ENCODE data around the gene TET2. TPM values are rescaled to one million over a fixed set of nuclear protein-coding genes. Genes with fewer than 3 reads are reported as not detected.

Gene TET2
- total RNA-seq, 2 experiments from 2014 or later, result 22.6 to 25.3 TPM

- POLR2A ChIA-PET, result no interaction called here
- no peak overlapping the region for H3K4me3 Mint-ChIP-seq
These were observed 85.7 kb downstream of the TET2 start for GRCh38 chr4:105232374-105232773.

GRCh38 chr4:105234582-105234981 lies 87.9 kb downstream of the TET2 start:
- no peaks in the 10 kb centered on the region for H3K27me3 Mint-ChIP-seq
- H3K36me3 Mint-ChIP-seq (ENCODE audit: low read depth), result peaks cover 45% of the 10 kb centered on the region
- ChIA-PET POLR2A (no interaction called here), CTCF (no interaction called here)
- peaks cover 12% of the 10 kb centered on the region for H3K4me1 Mint-ChIP-seq
- DNase-seq, result no peak
- H3K9me3 Mint-ChIP-seq, result peaks cover 2% of the 10 kb centered on the region
- H3K4me3 Mint-ChIP-seq, result no peak overlapping the region
- H3K27ac Mint-ChIP-seq, result no peak overlapping the region

More at GRCh38 chr4:105232374-105232773, 85.7 kb downstream of the TET2 start:
- Mint-ChIP-seq H3K9me3 (peaks cover 2% of the 10 kb centered on the region), H3K36me3 (ENCODE audit: low read depth) (peaks cover 29% of the 10 kb centered on the region), H3K4me1 (peaks cover 12% of the 10 kb centered on the region), H3K27ac (no peak overlapping the region), H3K27me3 (no peaks in the 10 kb centered on the region)
- DNase-seq, result no peak
- CTCF ChIA-PET, result no interaction called here

GRCh38 chr4:105236202-105236915 lies 89.7 kb downstream of the TET2 start:
- no peak for DNase-seq
- Mint-ChIP-seq H3K4me3 (no peak overlapping the region), H3K9me3 (peaks cover 2% of the 10 kb centered on the region), H3K4me1 (peaks cover 12% of the 10 kb centered on the region), H3K27ac (no peak overlapping the region), H3K27me3 (no peaks in the 10 kb centered on the region), H3K36me3 (ENCODE audit: low read depth) (peaks cover 53% of the 10 kb centered on the region)
- CTCF ChIA-PET, result interaction anchor here (1.2 to 1.3 kb wide), 2 partner anchors 19 to 238 kb away, joined by 3 read pairs; partner anchors contain the start of gene PPA2
- POLR2A ChIA-PET, result no interaction called here

- peaks cover 2% of the 10 kb centered on the region for H3K9me3 Mint-ChIP-seq
- CTCF ChIA-PET, result interaction anchor here (1.2 to 1.3 kb wide), 2 partner anchors 18 to 237 kb away, joined by 3 read pairs; partner anchors contain the start of gene PPA2
- POLR2A ChIA-PET, result no interaction called here
- DNase-seq, result no peak
- H3K4me1 Mint-ChIP-seq, result peaks cover 12% of the 10 kb centered on the region
- no peaks in the 10 kb centered on the region for H3K27me3 Mint-ChIP-seq
- H3K27ac Mint-ChIP-seq, result no peak overlapping the region
- peaks cover 53% of the 10 kb centered on the region for H3K36me3 Mint-ChIP-seq (ENCODE audit: low read depth)
- no peak overlapping the region for H3K4me3 Mint-ChIP-seq
These were observed 90.2 kb downstream of the TET2 start for GRCh38 chr4:105236916-105237311.

GRCh38 chr4:105240037-105240436 lies 93.4 kb downstream of the TET2 start:
- no peak overlapping the region for H3K4me3 Mint-ChIP-seq
- no peak overlapping the region for H3K27ac Mint-ChIP-seq
- H3K4me1 Mint-ChIP-seq, result peaks cover 12% of the 10 kb centered on the region
- peaks cover 47% of the 10 kb centered on the region for H3K36me3 Mint-ChIP-seq (ENCODE audit: low read depth)
- CTCF ChIA-PET, result no interaction called here
- H3K27me3 Mint-ChIP-seq, result no peaks in the 10 kb centered on the region
- POLR2A ChIA-PET, result no interaction called here
- no peak for DNase-seq
- peaks cover 2% of the 10 kb centered on the region for H3K9me3 Mint-ChIP-seq

GRCh38 chr4:105241451-105241850 lies 94.8 kb downstream of the TET2 start:
- H3K27me3 Mint-ChIP-seq, result no peaks in the 10 kb centered on the region
- H3K4me1 Mint-ChIP-seq, result peaks cover 3% of the 10 kb centered on the region
- CTCF ChIA-PET, result interaction anchor here (1.0 kb wide), 1 partner anchor 232 kb away, joined by 4 read pairs; the partner anchor contains the start of gene PPA2
- H3K36me3 Mint-ChIP-seq (ENCODE audit: low read depth), result peaks cover 35% of the 10 kb centered on the region
- POLR2A ChIA-PET, result interaction anchor here (0.6 kb wide), 1 partner anchor 163 kb away, joined by 3 read pairs; no protein-coding TSS in a partner anchor
- no peak overlapping the region for H3K4me3 Mint-ChIP-seq
- no peak overlapping the region for H3K27ac Mint-ChIP-seq
- no peak for DNase-seq
- no peaks in the 10 kb centered on the region for H3K9me3 Mint-ChIP-seq

- POLR2A ChIA-PET, result no interaction called here
These were observed 96.8 kb downstream of the TET2 start for GRCh38 chr4:105243446-105243845.

GRCh38 chr4:105246712-105247111 lies 100.0 kb downstream of the TET2 start:
- Mint-ChIP-seq H3K27me3 (no peaks in the 10 kb centered on the region), H3K4me3 (no peak overlapping the region), H3K36me3 (ENCODE audit: low read depth) (peaks cover 32% of the 10 kb centered on the region), H3K4me1 (peaks cover 1% of the 10 kb centered on the region), H3K9me3 (no peaks in the 10 kb centered on the region), H3K27ac (no peak overlapping the region)
- CTCF ChIA-PET, result interaction anchor here (1.8 kb wide), 1 partner anchor 16 kb away, joined by 3 read pairs; no protein-coding TSS in a partner anchor
- DNase-seq, result no peak
- POLR2A ChIA-PET, result no interaction called here

More at GRCh38 chr4:105243446-105243845, 96.8 kb downstream of the TET2 start:
- CTCF ChIA-PET, result no interaction called here
- H3K4me1 Mint-ChIP-seq, result no peaks in the 10 kb centered on the region
- no peaks in the 10 kb centered on the region for H3K27me3 Mint-ChIP-seq
- no peaks in the 10 kb centered on the region for H3K9me3 Mint-ChIP-seq
- DNase-seq, result no peak
- no peak overlapping the region for H3K4me3 Mint-ChIP-seq
- H3K36me3 Mint-ChIP-seq (ENCODE audit: low read depth), result peaks cover 35% of the 10 kb centered on the region
- no peak overlapping the region for H3K27ac Mint-ChIP-seq

GRCh38 chr4:105248613-105249012 lies 101.9 kb downstream of the TET2 start:
- no peak for DNase-seq
- H3K4me3 Mint-ChIP-seq, result no peak overlapping the region
- peaks cover 1% of the 10 kb centered on the region for H3K4me1 Mint-ChIP-seq
- no peaks in the 10 kb centered on the region for H3K27me3 Mint-ChIP-seq
- H3K27ac Mint-ChIP-seq, result no peak overlapping the region
- ChIA-PET CTCF (no interaction called here), POLR2A (no interaction called here)
- peaks cover 4% of the 10 kb centered on the region for H3K9me3 Mint-ChIP-seq
- peaks cover 33% of the 10 kb centered on the region for H3K36me3 Mint-ChIP-seq (ENCODE audit: low read depth)

GRCh38 chr4:105257817-105258495 lies 111.3 kb downstream of the TET2 start:
- CTCF ChIA-PET, result interaction anchor here (0.6 to 1.0 kb wide), 2 partner anchors 18 to 33 kb away, joined by 3 read pairs; no protein-coding TSS in a partner anchor

GRCh38 chr4:105265689-105266088 lies 119.0 kb downstream of the TET2 start:
- Mint-ChIP-seq H3K9me3 (peaks cover 7% of the 10 kb centered on the region), H3K4me1 (peaks cover 3% of the 10 kb centered on the region), H3K27ac (no peak overlapping the region), H3K27me3 (no peaks in the 10 kb centered on the region), H3K36me3 (ENCODE audit: low read depth) (peaks cover 67% of the 10 kb centered on the region), H3K4me3 (no peak overlapping the region)
- ChIA-PET POLR2A (no interaction called here), CTCF (no interaction called here)
- no peak for DNase-seq

More at GRCh38 chr4:105257817-105258495, 111.3 kb downstream of the TET2 start:
- Mint-ChIP-seq H3K4me1 (no peaks in the 10 kb centered on the region), H3K36me3 (ENCODE audit: low read depth) (peaks cover 37% of the 10 kb centered on the region), H3K27ac (no peak overlapping the region), H3K9me3 (peaks cover 10% of the 10 kb centered on the region), H3K27me3 (no peaks in the 10 kb centered on the region), H3K4me3 (no peak overlapping the region)
- DNase-seq, result no peak
- POLR2A ChIA-PET, result no interaction called here

GRCh38 chr4:105267280-105267679 lies 120.6 kb downstream of the TET2 start:
- Mint-ChIP-seq H3K36me3 (ENCODE audit: low read depth) (peaks cover 70% of the 10 kb centered on the region), H3K27me3 (no peaks in the 10 kb centered on the region), H3K4me3 (no peak overlapping the region), H3K27ac (no peak overlapping the region), H3K9me3 (peaks cover 9% of the 10 kb centered on the region), H3K4me1 (peaks cover 15% of the 10 kb centered on the region)
- ChIA-PET POLR2A (interaction anchor here (0.7 kb wide), 1 partner anchor 42 kb away, joined by 4 read pairs; no protein-coding TSS in a partner anchor), CTCF (interaction anchor here (0.6 kb wide), 1 partner anchor 148 kb away, joined by 3 read pairs; no protein-coding TSS in a partner anchor)
- no peak for DNase-seq

- no peak for DNase-seq
- H3K4me3 Mint-ChIP-seq, result no peak overlapping the region
- H3K27me3 Mint-ChIP-seq, result no peaks in the 10 kb centered on the region
- H3K9me3 Mint-ChIP-seq, result peaks cover 13% of the 10 kb centered on the region
- POLR2A ChIA-PET, result no interaction called here
- peaks cover 25% of the 10 kb centered on the region for H3K4me1 Mint-ChIP-seq
- peaks cover 76% of the 10 kb centered on the region for H3K36me3 Mint-ChIP-seq (ENCODE audit: low read depth)
- CTCF ChIA-PET, result interaction anchor here (0.9 kb wide), 1 partner anchor 11 kb away, joined by 6 read pairs; no protein-coding TSS in a partner anchor
- H3K27ac Mint-ChIP-seq, result peak overlapping the region; percentile 10
These were observed 125.3 kb downstream of the TET2 start for GRCh38 chr4:105272002-105272401.

Measured in activated CD4-positive, alpha-beta T cell treated with anti-CD3 and anti-CD28 coated beads, Interleukin-2, amount 10 ng/mL, durations not matched to agents 7 days and 5 days (primary cell).